ENCODE measurements around the gene ARFGEF2.

DNA sequence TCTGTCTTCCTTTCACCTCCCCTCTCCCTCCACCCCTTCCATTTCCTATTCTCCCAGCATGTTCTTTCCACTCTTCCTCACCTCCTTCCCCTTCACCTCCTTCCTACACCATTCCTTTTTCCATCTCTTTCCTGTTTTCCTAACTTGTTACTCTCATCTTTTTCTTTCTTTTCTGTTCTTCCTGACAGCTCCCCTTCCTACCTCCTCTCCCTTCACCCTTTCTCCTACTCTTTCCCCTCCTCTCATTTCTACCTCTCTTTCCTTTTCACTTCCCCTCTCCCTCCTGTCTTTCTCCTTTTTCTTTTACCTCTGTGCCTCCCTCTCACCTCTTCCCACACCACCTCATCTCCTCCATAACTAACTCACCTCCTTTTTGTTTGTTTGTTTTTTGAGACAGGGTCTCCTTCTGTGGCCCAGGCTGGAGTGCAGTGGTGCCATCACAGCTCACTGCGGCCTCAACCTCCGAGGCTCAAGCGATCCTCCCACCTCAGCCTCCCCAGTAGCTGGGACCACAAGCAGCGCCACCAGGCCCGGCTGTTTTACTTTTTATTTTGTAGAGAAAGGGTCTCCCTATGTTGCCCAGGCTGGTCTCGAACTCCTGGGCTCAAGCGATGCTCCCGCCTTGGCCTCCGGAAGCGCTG lies 864 bp upstream of the ARFGEF2 start:
- TF ChIP-seq, protein P1, sequence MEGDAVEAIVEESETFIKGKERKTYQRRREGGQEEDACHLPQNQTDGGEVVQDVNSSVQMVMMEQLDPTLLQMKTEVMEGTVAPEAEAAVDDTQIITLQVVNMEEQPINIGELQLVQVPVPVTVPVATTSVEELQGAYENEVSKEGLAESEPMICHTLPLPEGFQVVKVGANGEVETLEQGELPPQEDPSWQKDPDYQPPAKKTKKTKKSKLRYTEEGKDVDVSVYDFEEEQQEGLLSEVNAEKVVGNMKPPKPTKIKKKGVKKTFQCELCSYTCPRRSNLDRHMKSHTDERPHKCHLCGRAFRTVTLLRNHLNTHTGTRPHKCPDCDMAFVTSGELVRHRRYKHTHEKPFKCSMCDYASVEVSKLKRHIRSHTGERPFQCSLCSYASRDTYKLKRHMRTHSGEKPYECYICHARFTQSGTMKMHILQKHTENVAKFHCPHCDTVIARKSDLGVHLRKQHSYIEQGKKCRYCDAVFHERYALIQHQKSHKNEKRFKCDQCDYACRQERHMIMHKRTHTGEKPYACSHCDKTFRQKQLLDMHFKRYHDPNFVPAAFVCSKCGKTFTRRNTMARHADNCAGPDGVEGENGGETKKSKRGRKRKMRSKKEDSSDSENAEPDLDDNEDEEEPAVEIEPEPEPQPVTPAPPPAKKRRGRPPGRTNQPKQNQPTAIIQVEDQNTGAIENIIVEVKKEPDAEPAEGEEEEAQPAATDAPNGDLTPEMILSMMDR (IDR thresholded peaks at IDR 0.05) = no peak
- no peak for TF ChIP-seq EP300 (IDR thresholded peaks at IDR 0.05)

All from esophagus muscularis mucosa (tissue), 3 donors.